Lung (tissue), 12 donors: ENCODE data around the gene WDR64. TPM values are rescaled to one million over a fixed set of nuclear protein-coding genes. Genes with fewer than 3 reads are reported as not detected.

Experiments
- ATAC-seq: fragments of 200-7000 bp; cut with Tn5 transposase; one replicate; pipeline ENCODE4 v1.9.1; 2020; ENCODE audit warnings: moderate number of reproducible peaks; ENCODE audit not compliant: insufficient read depth, low FRiP score
- DNase-seq, 3 donors: peaks; one replicate each; pipeline ENCODE4 v3.0.0-alpha.2; 2013 to 2017
- H3K27ac ChIP-seq, 2 donors: one replicate each; pipeline ENCODE4 v1.5.1; 2013; ENCODE audit warnings: mild to moderate bottlenecking in 2 of 2, moderate library complexity in 2 of 2, control low read depth in 1 of 2, inconsistent platforms in 1 of 2, low read depth in 1 of 2, low read length in 1 of 2
- H3K27me3 ChIP-seq, 3 donors: one replicate each; pipeline ENCODE4 v1.5.1; 2013; ENCODE audit warnings: low read length in 2 of 3; ENCODE audit not compliant: control insufficient read depth in 3 of 3, insufficient read depth in 3 of 3
- H3K36me3 ChIP-seq, 4 donors: one replicate each; pipeline ENCODE4 v1.5.1; 2013; ENCODE audit warnings: low read length in 4 of 4, mild to moderate bottlenecking in 1 of 4, moderate library complexity in 1 of 4; ENCODE audit not compliant: control insufficient read depth in 4 of 4, insufficient read depth in 4 of 4
- H3K4me1 ChIP-seq, 5 donors: one replicate each; pipeline ENCODE4 v1.5.1; 2013; ENCODE audit warnings: low read length in 5 of 5, mild to moderate bottlenecking in 2 of 5, moderate library complexity in 1 of 5; ENCODE audit not compliant: control insufficient read depth in 5 of 5, insufficient read depth in 5 of 5
- H3K4me3 ChIP-seq: one replicate; pipeline ENCODE4 v1.5.1; 2013; ENCODE audit warnings: mild to moderate bottlenecking, control low read depth, moderate library complexity
- H3K9ac ChIP-seq, 2 donors: one replicate each; pipeline ENCODE4 v1.5.1; 2013; ENCODE audit warnings: low read length in 2 of 2, control low read depth in 1 of 2; ENCODE audit not compliant: insufficient read depth in 1 of 2
- H3K9me3 ChIP-seq, 4 donors: one replicate each; pipeline ENCODE4 v1.5.1; 2013; ENCODE audit warnings: low read length in 3 of 4, mild to moderate bottlenecking in 1 of 4, moderate library complexity in 1 of 4; ENCODE audit not compliant: control insufficient read depth in 4 of 4, insufficient read depth in 3 of 4
- WGBS, 2 donors: extraction: QIAGEN DNeasy Blood & Tissue Kit; methylation state at CpG; one replicate each; pipeline ENCODE4 v1.1.7; 2013; 5-methylcytosine and 5-hydroxymethylcytosine counted together
- polyA plus RNA-seq, 2 donors: library from polyadenylated mRNA; stranded (reverse); fragments of 200-250 nt; gene quantifications; one replicate each; pipeline ENCODE4 v1.2.1, GENCODE V29; 2013
- total RNA-seq, 2 donors: library from RNA; depleted of rRNA in 1 of 2; stranded (reverse); fragments of >200 nt in 1 of 2; gene quantifications; one replicate each; pipeline ENCODE4 v1.2.1, GENCODE V29; 2014 to 2021
- TF ChIP-seq, protein P1 (sequence below): IDR thresholded peaks from 2 replicates; pipeline ENCODE4 v1.5.1; 2012; ENCODE audit warnings: mild to moderate bottlenecking; ENCODE audit errors: control extremely low read depth, extremely low read depth
- donor health status: control.
- donor health status: control.
- donor health status: Bipolar disorder and iron deficiency.
- donor health status: healthy.
- donor health status: DM: yes; HTN: yes; CAD: no.

WDR64 gene
- total and polyA plus RNA-seq, 4 donors = not detected

DNA sequence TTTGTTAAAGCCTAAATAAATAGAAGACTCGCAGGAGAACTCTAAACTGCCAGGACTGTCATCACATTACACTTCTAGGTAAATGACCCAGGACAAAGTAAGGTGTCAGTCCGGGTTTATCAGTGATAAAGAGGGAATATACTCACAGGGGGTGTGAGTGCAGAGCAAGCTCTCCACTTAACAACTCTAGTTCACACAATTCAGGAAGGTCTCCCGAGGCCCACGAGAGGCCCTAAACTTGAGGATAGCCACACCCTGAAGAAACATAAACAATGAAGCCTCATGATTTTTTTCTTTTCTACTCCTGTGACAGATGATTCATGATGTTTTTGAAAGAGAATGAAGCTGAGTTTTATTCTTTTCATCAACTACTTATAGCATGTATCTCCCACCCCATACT is 130.3 kb downstream of the WDR64 start:
- no peaks in the 10 kb centered on the region for H3K4me1 ChIP-seq
- no peak overlapping the region for H3K27ac ChIP-seq
- no peak overlapping the region for H3K9ac ChIP-seq
- no peaks in the 10 kb centered on the region for H3K36me3 ChIP-seq
- peaks cover 0 to 3% (median 0%) of the 10 kb centered on the region in 4 donors for H3K9me3 ChIP-seq
- ATAC-seq (no peak), DNase-seq (no peak)
- no peaks in the 10 kb centered on the region for H3K27me3 ChIP-seq
- 26 to 38% methylated on average over 4 of the region's 4 CpGs for WGBS, 2 donors
- H3K4me3 ChIP-seq = no peak overlapping the region
- TF ChIP-seq, protein P1, sequence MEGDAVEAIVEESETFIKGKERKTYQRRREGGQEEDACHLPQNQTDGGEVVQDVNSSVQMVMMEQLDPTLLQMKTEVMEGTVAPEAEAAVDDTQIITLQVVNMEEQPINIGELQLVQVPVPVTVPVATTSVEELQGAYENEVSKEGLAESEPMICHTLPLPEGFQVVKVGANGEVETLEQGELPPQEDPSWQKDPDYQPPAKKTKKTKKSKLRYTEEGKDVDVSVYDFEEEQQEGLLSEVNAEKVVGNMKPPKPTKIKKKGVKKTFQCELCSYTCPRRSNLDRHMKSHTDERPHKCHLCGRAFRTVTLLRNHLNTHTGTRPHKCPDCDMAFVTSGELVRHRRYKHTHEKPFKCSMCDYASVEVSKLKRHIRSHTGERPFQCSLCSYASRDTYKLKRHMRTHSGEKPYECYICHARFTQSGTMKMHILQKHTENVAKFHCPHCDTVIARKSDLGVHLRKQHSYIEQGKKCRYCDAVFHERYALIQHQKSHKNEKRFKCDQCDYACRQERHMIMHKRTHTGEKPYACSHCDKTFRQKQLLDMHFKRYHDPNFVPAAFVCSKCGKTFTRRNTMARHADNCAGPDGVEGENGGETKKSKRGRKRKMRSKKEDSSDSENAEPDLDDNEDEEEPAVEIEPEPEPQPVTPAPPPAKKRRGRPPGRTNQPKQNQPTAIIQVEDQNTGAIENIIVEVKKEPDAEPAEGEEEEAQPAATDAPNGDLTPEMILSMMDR = no peak

DNA sequence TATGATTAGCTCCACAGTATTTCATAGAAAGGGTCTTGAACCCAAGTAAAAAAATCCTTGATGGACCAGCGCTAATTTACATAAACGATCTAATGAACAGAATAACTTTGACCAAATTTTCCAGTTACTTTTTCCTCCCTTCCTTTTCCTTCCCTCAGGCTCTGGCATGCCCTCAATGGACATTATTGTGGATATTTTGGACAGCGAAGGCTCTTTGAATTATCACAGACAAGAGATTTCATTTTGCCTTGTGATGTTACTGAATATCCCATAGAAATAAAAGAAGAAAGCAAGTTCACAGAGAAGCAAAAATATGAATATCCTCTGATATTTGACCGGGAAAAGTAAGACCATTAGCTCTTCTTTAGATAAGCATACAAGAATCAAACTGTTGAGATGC is 135.6 kb downstream of the WDR64 start:
- TF ChIP-seq, protein P1 = no peak
- 81 to 90% methylated on average over 4 of the region's 4 CpGs for WGBS, 2 donors
- Histone ChIP-seq H3K27me3 (no peaks in the 10 kb centered on the region), H3K4me1 (no peaks in the 10 kb centered on the region), H3K27ac (no peak overlapping the region), H3K9ac (no peak overlapping the region), H3K4me3 (no peak overlapping the region), H3K9me3 (no peaks in the 10 kb centered on the region), H3K36me3 (no peaks in the 10 kb centered on the region)
- ATAC-seq = no peak
- no peak for DNase-seq

DNA sequence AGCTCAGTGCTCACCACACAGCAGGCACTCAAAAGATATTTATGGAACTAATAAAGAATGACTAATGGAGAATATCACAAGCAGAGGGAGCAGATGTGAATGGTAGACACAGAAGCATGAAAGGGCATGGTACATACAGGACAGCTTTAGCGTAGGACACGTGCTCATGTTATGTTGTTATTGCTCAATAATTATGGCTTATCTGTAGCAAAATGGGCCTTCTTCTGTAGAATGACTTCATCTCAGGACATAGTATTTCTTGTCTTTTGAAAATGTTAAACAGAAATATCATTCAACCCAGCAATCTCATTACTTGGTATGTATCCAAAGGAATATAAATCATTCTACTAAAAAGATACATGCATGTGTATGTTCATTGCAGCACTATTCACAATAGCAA is 137.0 kb downstream of the WDR64 start:
- H3K27me3 ChIP-seq = no peaks in the 10 kb centered on the region
- H3K9ac ChIP-seq = no peak overlapping the region
- no peaks in the 10 kb centered on the region for H3K9me3 ChIP-seq
- DNase-seq (no peak), ATAC-seq (no peak)
- 89 to 90% methylated on average over 2 of the region's 2 CpGs for WGBS, 2 donors
- H3K4me3 ChIP-seq = no peak overlapping the region
- no peak overlapping the region for H3K27ac ChIP-seq
- TF ChIP-seq, protein P1 = no peak
- no peaks in the 10 kb centered on the region for H3K4me1 ChIP-seq
- no peaks in the 10 kb centered on the region for H3K36me3 ChIP-seq

DNA sequence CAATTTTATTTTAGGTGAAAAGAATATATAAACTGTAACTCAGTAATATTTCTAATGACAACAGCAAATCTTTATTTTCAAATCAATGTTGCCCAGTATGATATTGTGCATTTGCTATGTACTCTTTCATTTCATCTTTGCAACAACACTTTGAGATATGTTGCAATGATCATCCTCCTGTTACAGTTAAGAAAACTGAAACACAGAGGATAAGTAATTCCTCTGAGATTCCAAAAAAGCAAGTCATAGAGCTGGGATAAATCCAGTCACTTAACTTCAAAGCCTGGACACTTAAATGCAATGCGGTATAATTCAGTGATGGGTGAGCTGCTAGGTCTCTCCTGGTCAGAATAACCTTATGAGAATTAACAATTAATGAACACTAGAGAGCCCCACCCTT is 147.3 kb downstream of the WDR64 start:
- no peak for ATAC-seq
- H3K9ac ChIP-seq = no peak overlapping the region
- TF ChIP-seq, protein P1 = no peak
- H3K9me3 ChIP-seq = no peaks in the 10 kb centered on the region
- H3K4me1 ChIP-seq = no peaks in the 10 kb centered on the region
- no peaks in the 10 kb centered on the region for H3K36me3 ChIP-seq
- WGBS, 2 donors = 95 to 100% methylated on average over 1 of the region's 1 CpG
- no peak overlapping the region for H3K27ac ChIP-seq
- H3K4me3 ChIP-seq = no peak overlapping the region
- H3K27me3 ChIP-seq = no peaks in the 10 kb centered on the region
- DNase-seq = no peak
